Frontal cortex (tissue), 4 donors: Measurements from ENCODE around the gene DEGS2. TPM values are rescaled to one million over a fixed set of nuclear protein-coding genes. Genes with fewer than 3 reads are reported as not detected.

Experiments
- DNase-seq, 2 donors: peaks; one replicate each; pipeline ENCODE4 v3.0.0; 2012; ENCODE audit warnings: low spot score in 2 of 2
- FAIRE-seq: peaks from 2 replicates; lab custom pipeline; 2012; peaks lifted over from hg19 to GRCh38; lab: Jason Lieb, UNC
- total RNA-seq: library from RNA; depleted of rRNA; stranded (reverse); fragments of >200 nt; gene quantifications from one replicate; pipeline ENCODE4 v1.2.3, GENCODE V29; 2014
- donor health status: control.
- donor health status: control.
- donor health status: control.

DEGS2 gene
- total RNA-seq, 1 donor from 2014 or later = 0.41 TPM

DNA sequence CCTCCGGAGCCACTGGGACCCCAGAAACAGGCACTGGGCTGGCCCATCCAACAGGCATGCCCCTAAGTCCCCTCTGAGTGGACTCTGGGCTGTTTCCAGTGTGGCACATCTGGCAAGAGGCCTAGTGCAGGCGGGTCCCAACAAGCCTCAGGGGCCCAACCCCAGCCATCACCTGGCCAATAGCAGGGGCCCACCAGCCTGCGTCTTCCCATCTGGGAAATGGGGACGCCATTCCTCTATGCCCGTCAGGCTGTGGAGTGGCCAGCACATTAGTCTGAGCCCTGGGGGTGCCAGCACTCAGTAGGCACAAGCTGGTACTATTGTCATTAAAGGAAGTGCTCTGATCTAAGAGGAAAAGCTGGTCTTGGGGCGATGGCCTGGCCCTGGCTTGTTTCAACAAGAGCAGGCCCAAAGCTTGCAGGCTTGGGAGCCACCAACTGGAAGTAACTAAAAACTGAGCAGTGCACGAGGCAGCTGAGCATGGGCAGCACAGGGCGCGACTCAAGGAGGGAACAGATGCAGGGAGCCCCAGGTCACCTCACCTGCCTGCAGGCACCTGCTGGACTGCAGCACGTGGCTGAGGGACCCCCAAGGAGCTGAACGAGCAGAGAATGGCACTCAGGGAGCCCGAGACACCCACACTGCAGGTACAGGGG lies 8.4 kb downstream of the DEGS2 start:
- DNase-seq (no peak), FAIRE-seq (no peak)

GRCh38 chr14:100149851-100150611 lies 9.4 kb downstream of the DEGS2 start:
- DNase-seq = no peak
- no peak for FAIRE-seq

GRCh38 chr14:100148837-100149731 lies 10.4 kb downstream of the DEGS2 start:
- DNase-seq = no peak
- FAIRE-seq = no peak

DNA sequence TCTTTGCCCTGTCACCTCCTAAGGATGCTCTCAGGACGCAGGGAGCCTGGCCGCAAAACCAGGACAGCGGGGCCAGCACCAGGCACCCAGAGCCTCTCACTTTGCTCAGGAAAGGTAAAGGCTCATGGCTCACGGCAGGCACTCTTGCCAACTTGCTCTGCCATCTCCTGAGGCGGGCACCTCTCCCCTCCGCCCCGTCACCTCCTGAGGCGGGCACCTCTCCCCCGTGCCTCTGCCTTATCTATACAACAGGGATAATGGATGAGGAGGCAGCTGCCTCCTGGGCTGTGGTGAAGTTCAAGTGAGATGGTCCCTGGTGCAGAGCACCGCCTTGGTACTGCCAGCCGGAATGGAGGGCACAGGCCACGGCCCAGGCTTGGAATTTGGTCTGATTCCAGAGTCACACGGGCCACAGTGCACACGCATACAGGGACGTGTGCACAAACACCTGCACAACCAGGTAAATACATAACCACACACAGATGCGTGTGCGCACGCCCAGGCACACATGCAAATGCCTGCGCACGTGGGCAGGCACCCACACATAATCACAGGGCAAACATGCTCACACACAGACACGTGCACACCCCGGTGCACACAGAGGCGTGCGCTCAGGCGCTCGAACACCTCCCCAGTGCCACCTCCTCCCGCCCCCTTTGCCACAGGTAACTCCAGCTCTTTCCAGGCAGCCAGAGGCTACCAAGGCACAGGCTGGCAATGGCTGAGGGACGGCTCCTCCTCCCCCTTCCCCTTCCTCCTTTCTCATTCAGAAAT lies 11.6 kb downstream of the DEGS2 start:
- FAIRE-seq (no peak), DNase-seq (peak in 1 of 2 donors; percentile 49)

GRCh38 chr14:100147181-100147631 lies 12.2 kb downstream of the DEGS2 start:
- FAIRE-seq (no peak), DNase-seq (no peak)

- FAIRE-seq = no peak
- DNase-seq = no peak
Observed at GRCh38 chr14:100146531-100147091, 12.8 kb downstream of the DEGS2 start.

DNA sequence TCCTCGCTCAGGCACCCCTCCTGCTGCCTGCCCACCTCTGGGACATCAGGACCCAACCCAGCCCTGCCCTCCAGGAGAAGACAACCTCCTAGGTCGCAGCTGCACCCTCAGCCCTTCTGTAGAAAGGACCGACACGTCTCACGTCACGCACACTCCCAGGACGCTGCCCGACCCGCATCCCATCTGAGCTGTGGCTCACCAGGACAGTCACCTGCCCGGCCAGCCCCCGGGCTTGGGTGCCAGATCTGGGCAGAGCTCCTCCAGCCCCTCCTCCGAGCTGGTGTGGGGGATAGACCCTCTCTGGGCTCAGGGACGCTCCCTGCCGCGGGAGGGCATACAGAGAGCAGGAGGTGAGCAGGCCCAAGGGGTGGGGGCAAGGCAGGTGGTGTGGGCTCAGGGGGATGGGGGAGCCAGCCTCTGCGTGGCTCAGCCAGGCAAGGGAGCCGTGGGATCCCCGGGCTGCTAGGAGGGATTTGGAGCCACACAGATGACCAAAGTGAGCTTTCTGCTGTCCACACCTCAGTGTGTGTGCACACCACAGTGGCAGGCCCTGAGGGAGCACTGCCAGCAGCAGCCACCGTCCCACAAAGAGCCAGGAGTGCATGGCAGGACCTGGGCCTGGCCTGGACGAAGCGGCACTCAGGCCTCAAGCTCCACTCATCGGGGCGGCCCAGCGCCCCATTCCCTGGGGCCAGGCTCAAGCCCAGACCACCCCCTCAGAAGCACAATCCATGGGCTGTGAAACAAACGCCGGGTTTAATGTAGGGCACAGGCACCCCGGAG lies 13.6 kb downstream of the DEGS2 start:
- no peak for FAIRE-seq
- DNase-seq = no peak

DNA sequence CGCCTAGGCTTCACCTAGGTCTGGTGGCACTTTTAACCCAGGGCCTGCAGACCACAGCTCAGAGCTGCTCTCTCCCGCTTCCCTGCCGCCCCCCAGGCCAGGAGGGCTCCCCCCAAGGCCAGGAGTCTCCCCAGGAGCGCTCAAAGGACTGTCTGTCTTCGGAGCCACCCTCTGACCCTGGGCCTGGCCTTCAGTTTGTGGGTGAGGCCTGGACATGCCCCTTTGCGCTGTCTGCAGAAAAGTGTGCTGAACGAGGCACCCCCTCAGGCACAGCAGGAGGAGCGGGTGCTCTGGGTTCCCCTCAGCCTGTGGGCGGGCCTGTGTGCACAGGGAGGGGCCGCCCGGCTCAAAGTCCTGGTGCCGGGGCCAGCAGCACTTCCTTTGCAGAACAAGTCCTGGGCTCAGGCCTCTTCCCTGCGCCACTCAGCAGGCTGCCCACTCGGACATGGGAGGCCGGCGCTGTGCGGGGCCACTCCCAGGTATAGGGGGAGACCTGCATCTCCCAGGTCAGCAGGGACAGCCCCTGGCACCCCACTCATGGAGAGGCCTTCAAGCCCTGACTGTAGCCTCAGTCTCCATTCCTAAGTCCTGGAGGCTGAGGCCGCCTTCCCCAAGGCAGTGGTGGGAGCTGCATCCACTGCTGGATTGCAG lies 14.3 kb downstream of the DEGS2 start:
- DNase-seq = no peak
- FAIRE-seq = no peak

DNA sequence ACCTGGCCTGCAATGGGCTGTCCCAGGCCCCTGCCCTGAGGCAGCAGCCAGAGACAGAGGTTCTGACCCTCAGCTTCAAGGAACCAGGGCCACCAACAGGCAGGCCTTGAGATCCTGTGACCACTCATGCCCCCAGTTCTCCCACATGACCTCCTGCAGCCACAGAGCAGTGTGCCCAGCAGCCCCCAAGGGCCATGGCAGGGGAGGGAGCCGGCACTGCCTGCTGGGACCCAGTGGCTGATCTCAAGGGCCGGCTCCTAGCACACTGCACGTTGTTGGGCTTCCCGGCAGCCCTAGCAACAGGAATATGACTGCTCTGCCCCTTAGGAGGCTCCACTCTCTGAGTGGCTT lies 14.8 kb downstream of the DEGS2 start:
- no peak for DNase-seq
- no peak for FAIRE-seq

DNA sequence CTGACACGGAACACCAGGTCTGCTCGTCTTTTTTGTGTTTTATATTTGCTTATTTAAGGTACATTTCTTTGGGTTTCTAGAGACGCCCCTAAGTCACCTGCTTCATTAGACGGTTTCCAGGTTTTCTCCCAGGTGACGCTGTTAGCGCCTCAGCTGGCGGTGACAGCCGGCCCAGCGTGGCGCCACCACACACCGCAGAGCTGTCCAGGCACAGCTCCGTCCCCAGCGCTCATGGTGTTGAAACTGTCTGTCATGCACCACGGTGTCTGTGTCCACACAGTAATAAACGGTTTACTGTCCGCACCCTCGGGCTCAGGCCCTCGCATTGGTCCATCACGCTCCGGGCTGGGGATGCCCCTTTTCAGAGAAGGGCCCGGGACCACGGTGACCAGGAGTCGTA lies 15.5 kb downstream of the DEGS2 start:
- DNase-seq = no peak
- FAIRE-seq = no peak

GRCh38 chr14:100143523-100143922 lies 15.9 kb downstream of the DEGS2 start:
- DNase-seq (no peak), FAIRE-seq (no peak)

GRCh38 chr14:100142073-100143040 lies 17.1 kb downstream of the DEGS2 start:
- no peak for FAIRE-seq
- DNase-seq = no peak

DNA sequence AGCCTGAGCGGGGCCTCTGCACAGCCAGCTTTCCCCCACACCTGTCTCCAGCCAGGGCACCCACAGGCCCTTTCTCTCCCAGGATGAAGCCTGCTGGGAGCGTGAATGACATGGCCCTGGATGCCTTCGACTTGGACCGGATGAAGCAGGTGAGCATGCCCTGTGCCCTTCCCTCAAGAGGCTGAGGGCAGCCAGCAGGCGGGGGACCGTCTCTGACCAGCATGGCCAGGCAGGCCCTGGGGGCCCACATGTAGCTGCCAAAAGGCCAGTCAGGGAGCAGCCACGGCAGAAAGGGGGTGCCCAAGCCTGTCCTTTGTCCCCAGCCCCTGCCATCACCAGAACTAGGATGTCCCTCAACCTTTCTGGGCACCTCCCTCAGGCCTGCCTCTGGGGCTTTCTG lies 18.3 kb downstream of the DEGS2 start:
- no peak for DNase-seq
- FAIRE-seq = no peak

DNA sequence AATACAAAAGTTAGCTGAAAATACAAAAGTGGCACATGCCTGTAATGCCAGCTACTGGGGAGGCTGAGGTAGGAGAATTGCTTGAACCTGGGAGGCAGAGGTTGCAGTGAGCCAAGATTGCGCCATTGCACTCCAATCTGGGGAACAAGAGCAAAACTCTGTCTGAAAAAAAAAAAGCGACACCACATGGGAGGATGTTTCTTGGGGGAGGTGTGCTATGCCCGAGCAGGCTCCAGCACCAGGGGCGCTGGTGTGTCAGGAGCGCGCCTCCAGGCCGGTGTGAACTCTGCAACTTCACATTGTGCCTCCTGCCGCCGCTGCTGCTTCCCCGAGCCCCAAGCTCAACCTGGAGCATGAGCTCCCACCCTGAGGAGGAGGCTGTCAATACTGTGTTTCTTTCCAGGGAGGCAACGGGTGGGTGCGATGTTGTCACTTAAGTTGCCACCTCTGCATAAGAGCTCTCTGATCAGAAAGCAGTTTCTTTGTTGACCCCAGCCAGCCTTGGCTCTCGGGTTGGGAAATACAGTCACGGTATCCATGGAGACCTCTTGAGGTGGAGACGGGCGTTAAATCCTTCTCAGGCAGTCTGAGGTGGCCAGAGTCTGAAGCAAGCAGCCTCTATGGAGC lies 18.9 kb downstream of the DEGS2 start:
- FAIRE-seq (no peak), DNase-seq (no peak)

DNA sequence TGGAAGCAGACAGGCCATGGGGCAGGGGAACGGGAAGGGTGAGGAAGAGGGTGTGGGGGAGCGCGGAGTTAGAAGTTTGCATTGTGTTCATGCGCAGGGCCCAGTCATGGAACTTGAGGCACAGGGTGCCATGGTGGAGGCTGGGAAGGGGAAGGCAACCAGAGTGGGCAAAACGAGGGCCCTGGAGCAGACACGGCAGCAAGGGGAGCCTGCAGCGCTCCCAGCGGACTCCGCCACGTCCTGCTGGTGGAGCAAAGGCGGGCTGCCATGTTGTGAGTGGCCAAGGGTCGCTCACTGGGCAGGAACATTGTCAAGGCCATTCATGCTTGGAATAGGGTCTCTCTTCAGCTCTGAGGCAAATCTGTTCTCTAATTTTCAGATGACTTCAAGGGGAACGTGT lies 20.5 kb downstream of the DEGS2 start:
- DNase-seq = no peak
- no peak for FAIRE-seq

- FAIRE-seq (no peak), DNase-seq (no peak)
Observed at GRCh38 chr14:100138082-100138787, 21.2 kb downstream of the DEGS2 start.
